HFFc6 (cell line): ENCODE data around the gene ASAP2. TPM values are rescaled to one million over a fixed set of nuclear protein-coding genes. Genes with fewer than 3 reads are reported as not detected.
A peak's percentile ranks its signal among the peaks of the same experiment; 100 is the strongest.

Source experiments
- DNase-seq: peaks from one replicate; pipeline ENCODE4 v3.0.0-alpha.2; 2018
- H3K27ac Mint-ChIP-seq: 2 replicates; pipeline ENCODE4 v1.8.0; 2020; ENCODE audit warnings: mild to moderate bottlenecking, mixed read lengths
- H3K27me3 Mint-ChIP-seq: 2 replicates; pipeline ENCODE4 v1.8.0; 2021; ENCODE audit warnings: mild to moderate bottlenecking, moderate library complexity, mixed read lengths; ENCODE audit not compliant: insufficient read depth
- H3K36me3 Mint-ChIP-seq: 2 replicates; pipeline ENCODE4 v1.8.0; 2021; ENCODE audit warnings: low read depth, mixed read lengths
- H3K4me1 Mint-ChIP-seq: 2 replicates; pipeline ENCODE4 v1.8.0; 2020; ENCODE audit warnings: low read depth, mixed read lengths
- H3K4me3 Mint-ChIP-seq: 2 replicates; pipeline ENCODE4 v1.8.0; 2020; ENCODE audit warnings: mild to moderate bottlenecking, moderate library complexity, mixed read lengths
- H3K9me3 Mint-ChIP-seq: 2 replicates; pipeline ENCODE4 v1.8.0; 2020; ENCODE audit warnings: mild to moderate bottlenecking, mixed read lengths
- CTCF ChIP-seq: fragments of 200-600 bp; sonication (generic); IDR thresholded peaks from 2 replicates; pipeline ENCODE4 v1.5.0; 2021; ENCODE audit warnings: antibody characterized with exemption, mild to moderate bottlenecking
- total RNA-seq, 6 experiments: library from RNA; stranded (reverse); fragmentation: NEBNext Ultra II Directional; extraction: Animal tissue kit (Norgen Biotek cat#: 25700); gene quantifications; 2 replicates in 1 of 6; 3 replicates in 5 of 6; pipeline ENCODE4 v1.2.3, GENCODE V29; 2021

ASAP2 gene
- total RNA-seq, 6 experiments from 2014 or later, result 31.2 to 37.4 (median 34.3) TPM

- no peak for DNase-seq
- Mint-ChIP-seq H3K27ac (no peak overlapping the region), H3K9me3 (no peaks in the 10 kb centered on the region), H3K27me3 (peaks cover 3% of the 10 kb centered on the region), H3K4me3 (no peak overlapping the region), H3K4me1 (peaks cover 61% of the 10 kb centered on the region), H3K36me3 (peaks cover 24% of the 10 kb centered on the region)
- TF ChIP-seq CTCF, result no peak
Measured at GRCh38 chr2:9221223-9221622, 14.6 kb downstream of the ASAP2 start.

- Mint-ChIP-seq H3K4me1 (peaks cover 66% of the 10 kb centered on the region), H3K36me3 (peaks cover 21% of the 10 kb centered on the region), H3K27ac (no peak overlapping the region), H3K27me3 (peaks cover 3% of the 10 kb centered on the region), H3K9me3 (no peaks in the 10 kb centered on the region), H3K4me3 (no peak overlapping the region)
- DNase-seq, result no peak
- TF ChIP-seq CTCF, result no peak
Measured at GRCh38 chr2:9222239-9222892, 15.8 kb downstream of the ASAP2 start.

- TF ChIP-seq CTCF, result no peak
- H3K9me3 Mint-ChIP-seq, result no peaks in the 10 kb centered on the region
- H3K36me3 Mint-ChIP-seq, result peaks cover 19% of the 10 kb centered on the region
- DNase-seq, result no peak
- no peak overlapping the region for H3K27ac Mint-ChIP-seq
- H3K4me3 Mint-ChIP-seq, result no peak overlapping the region
- H3K27me3 Mint-ChIP-seq, result peaks cover 3% of the 10 kb centered on the region
- H3K4me1 Mint-ChIP-seq, result peaks cover 68% of the 10 kb centered on the region
Measured at GRCh38 chr2:9222893-9223287, 16.3 kb downstream of the ASAP2 start.

GRCh38 chr2:9225806-9226205 is 19.2 kb downstream of the ASAP2 start:
- Mint-ChIP-seq H3K27ac (no peak overlapping the region; the same call in 1 of the 2 replicates), H3K36me3 (peaks cover 10% of the 10 kb centered on the region; the same call in 1 of the 2 replicates), H3K4me3 (no peak overlapping the region), H3K9me3 (no peaks in the 10 kb centered on the region), H3K4me1 (peaks cover 68% of the 10 kb centered on the region), H3K27me3 (no peaks in the 10 kb centered on the region; the same call in none of the 2 replicates)
- TF ChIP-seq CTCF, result no peak
- DNase-seq, result no peak

- H3K4me1 Mint-ChIP-seq, result peaks cover 68% of the 10 kb centered on the region
- H3K27me3 Mint-ChIP-seq, result no peaks in the 10 kb centered on the region; the same call in none of the 2 replicates
- H3K4me3 Mint-ChIP-seq, result no peak overlapping the region
- TF ChIP-seq CTCF, result no peak
- peak overlapping the region; percentile 83 for H3K27ac Mint-ChIP-seq
- no peak for DNase-seq
- H3K9me3 Mint-ChIP-seq, result no peaks in the 10 kb centered on the region
- H3K36me3 Mint-ChIP-seq, result peaks cover 10% of the 10 kb centered on the region; the same call in 1 of the 2 replicates
Measured at GRCh38 chr2:9226458-9227380, 20.1 kb downstream of the ASAP2 start.
